Bronchial epithelial cell (primary cell): ENCODE measurements around the gene ZFYVE26. TPM values are rescaled to one million over a fixed set of nuclear protein-coding genes. Genes with fewer than 3 reads are reported as not detected.
"Not testable (repeated sequence)": the region's sequence is repeated elsewhere in the genome, so short reads cannot be mapped to it uniquely, and the experiment has no call there.

Experiments used
- DNase-seq: peaks from one replicate; pipeline ENCODE4 v3.0.0-alpha.2; 2010; ENCODE audit warnings: low read depth
- FAIRE-seq: peaks from 2 replicates; lab custom pipeline; 2011; peaks lifted over from hg19 to GRCh38; lab: Jason Lieb, UNC
- H3K27me3 ChIP-seq: 2 replicates; pipeline ENCODE4 v1.5.1; 2011; ENCODE audit warnings: low read length; ENCODE audit not compliant: control insufficient read depth, insufficient read depth
- H3K36me3 ChIP-seq: 2 replicates; pipeline ENCODE4 v1.5.1; 2011; ENCODE audit warnings: low read length; ENCODE audit not compliant: control insufficient read depth, insufficient read depth
- H3K4me3 ChIP-seq: 2 replicates; pipeline ENCODE4 v1.5.1; 2011; ENCODE audit warnings: mild to moderate bottlenecking, low read depth, low read length, control low read depth
- CTCF ChIP-seq: IDR thresholded peaks from 2 replicates; pipeline ENCODE4 v1.5.1; 2011; ENCODE audit warnings: mild to moderate bottlenecking, moderate library complexity, low read length, control low read depth, inconsistent platforms; ENCODE audit not compliant: insufficient read depth, severe bottlenecking
- total RNA-seq: library from RNA; depleted of rRNA; stranded (reverse); fragments of >200 nt; gene quantifications from 2 replicates; pipeline ENCODE4 v1.2.1, GENCODE V29; 2014

ZFYVE26 gene
- total RNA-seq, 1 donor from 2014 or later: 11.3 TPM

DNA sequence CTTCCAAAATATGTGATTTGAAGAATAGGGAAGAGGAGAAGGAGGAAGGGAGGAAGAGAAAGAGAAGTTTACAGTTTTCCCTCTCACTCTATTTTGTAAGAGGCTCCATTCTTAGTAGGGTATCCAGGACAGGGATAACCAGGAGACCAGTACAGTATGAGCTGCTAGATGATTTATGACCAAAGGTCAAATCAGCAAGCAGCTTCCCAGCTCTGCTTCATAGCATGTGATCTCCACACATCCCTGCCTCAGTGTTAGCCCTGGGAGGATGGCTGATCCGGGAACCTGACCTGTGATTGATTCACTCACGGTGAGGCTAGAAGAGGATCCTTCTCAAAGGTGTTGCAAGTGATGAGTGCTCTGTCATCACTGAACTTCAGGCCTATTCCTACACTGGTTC, 98.1 kb downstream of the ZFYVE26 start:
- Histone ChIP-seq H3K27me3 (peaks cover 2% of the 10 kb centered on the region), H3K36me3 (no peaks in the 10 kb centered on the region), H3K4me3 (no peak overlapping the region)
- DNase-seq (no peak), FAIRE-seq (peak; percentile 70)
- TF ChIP-seq CTCF: no peak

DNA sequence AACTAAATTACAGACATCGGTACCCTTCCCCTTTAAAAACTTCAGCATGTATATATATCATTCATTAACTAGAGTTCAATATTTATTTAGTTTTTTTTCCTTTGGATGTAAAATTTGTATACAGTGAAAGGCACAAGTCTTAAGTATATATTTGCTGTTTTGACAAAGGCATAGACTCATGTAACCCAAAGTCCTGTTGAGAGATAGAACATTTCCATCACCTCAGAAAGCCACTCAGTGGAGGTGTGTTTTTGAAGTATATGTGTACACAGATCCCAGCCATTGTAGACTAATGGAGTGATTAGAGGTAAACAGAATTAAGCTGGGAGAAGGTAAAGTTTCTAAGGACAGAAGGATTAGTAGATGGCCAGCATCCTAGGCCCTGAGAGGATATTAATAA, 99.3 kb downstream of the ZFYVE26 start:
- FAIRE-seq (no peak), DNase-seq (no peak)
- TF ChIP-seq CTCF: no peak
- H3K27me3 ChIP-seq: peaks cover 2% of the 10 kb centered on the region
- H3K4me3 ChIP-seq: no peak overlapping the region
- no peaks in the 10 kb centered on the region for H3K36me3 ChIP-seq

GRCh38 chr14:67710209-67710608, 106.2 kb downstream of the ZFYVE26 start:
- DNase-seq (no peak), FAIRE-seq (no peak)
- H3K36me3 ChIP-seq: no peaks in the 10 kb centered on the region
- H3K27me3 ChIP-seq: no peaks in the 10 kb centered on the region
- TF ChIP-seq CTCF: no peak
- H3K4me3 ChIP-seq: no peak overlapping the region

DNA sequence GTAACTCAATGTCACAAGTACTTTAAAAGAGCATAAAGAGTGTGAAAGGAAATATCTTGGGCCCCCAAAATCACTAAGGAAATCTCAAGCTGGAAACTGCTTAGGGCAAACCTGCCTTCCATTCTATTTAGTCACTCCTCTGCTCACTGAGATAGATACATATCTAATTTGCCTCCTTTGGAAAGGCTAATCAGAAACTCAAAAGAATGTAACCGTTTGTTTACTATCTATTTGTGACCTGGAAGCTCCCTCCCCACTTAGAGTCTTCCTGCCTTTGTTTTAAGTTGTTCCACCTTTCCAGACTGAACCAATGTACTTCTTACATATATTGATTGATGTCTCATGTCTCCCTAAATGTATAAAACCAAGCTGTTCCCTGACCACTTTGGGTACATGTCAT, 106.6 kb downstream of the ZFYVE26 start:
- H3K36me3 ChIP-seq, FAIRE-seq, DNase-seq, H3K27me3 ChIP-seq, H3K4me3 ChIP-seq: not testable (repeated sequence)

GRCh38 chr14:67709346-67709745, 107.0 kb downstream of the ZFYVE26 start:
- not testable (repeated sequence) for H3K36me3 ChIP-seq, FAIRE-seq, H3K4me3 ChIP-seq, DNase-seq, H3K27me3 ChIP-seq

GRCh38 chr14:67705211-67705610, 111.2 kb downstream of the ZFYVE26 start:
- no peak for TF ChIP-seq CTCF
- Histone ChIP-seq H3K4me3 (no peak overlapping the region), H3K27me3 (no peaks in the 10 kb centered on the region), H3K36me3 (no peaks in the 10 kb centered on the region)
- FAIRE-seq (no peak), DNase-seq (peak; percentile 86)

DNA sequence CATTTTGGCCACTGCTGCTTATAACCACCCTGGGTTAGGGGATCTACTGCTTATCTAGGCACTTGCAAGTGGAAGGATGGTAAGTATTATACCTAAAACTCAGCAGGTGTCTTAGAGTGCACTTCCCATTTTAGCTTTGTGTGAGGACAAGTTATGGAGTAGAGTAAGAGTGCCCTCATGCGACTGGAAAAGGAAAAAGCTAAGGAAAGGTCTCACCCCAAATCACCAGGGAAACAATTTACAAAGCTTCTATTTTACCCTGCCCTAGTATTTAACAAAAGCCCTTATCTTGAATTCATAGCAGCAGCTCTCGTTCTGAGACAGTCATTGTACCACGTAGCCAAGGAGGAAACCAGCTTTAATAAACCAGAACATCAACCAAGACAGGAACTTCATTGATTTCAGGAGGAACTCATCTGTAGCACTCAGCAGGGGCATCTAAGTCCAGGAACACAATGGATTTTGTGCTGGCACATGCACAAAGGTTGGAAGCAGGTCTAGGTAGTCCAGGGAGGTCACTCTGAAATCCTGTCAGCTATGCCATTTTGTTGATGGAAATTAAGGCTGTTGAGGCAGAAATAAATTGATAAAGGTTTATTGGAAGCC, 111.8 kb downstream of the ZFYVE26 start:
- H3K27me3 ChIP-seq: no peaks in the 10 kb centered on the region
- H3K4me3 ChIP-seq: no peak overlapping the region
- no peak for FAIRE-seq
- TF ChIP-seq CTCF: peak; percentile 77
- no peaks in the 10 kb centered on the region for H3K36me3 ChIP-seq
- DNase-seq: peak; percentile 64
